GM19023 (cell line): ENCODE results near the gene ZNF778.
"Not testable (repeated sequence)": the region's sequence is repeated elsewhere in the genome, so short reads cannot be mapped to it uniquely, and the experiment has no call there.

Experiments
- ATAC-seq: cut with Tn5 transposase; IDR thresholded peaks from one replicate; pipeline ENCODE4 v1.9.1; 2021; ENCODE audit warnings: mild to moderate bottlenecking, moderate library complexity; ENCODE audit not compliant: unreplicated experiment

Gene ZNF778

DNA sequence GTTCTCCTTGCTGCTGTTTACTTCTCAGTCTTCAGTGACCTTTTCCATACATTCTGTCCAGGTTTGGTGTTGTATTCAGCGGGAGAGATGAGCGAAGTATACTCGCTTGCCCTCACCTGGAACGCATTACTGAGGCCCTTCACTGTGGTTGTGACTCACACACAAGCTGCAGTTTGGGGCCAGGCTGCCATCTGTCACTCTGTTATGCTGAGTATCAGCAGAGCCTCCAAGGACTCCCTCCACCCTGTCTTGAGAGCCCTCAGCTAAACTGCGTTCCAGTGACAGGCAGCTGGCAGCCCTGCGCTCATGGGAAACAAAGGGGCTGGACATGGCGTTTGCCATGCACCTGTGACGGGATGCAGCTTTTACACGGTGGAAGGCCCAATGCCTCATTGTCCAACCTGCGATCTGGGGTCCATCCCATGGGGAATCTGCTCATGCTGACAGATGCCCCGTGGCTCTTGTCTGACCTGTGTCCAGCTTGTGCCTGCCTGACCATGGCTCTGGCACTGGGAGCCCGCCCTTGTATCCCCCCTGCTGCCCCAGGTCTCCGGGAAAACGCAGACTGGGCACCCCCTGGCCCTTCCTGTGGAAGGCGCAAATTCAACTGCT, 6.5 kb upstream of the ZNF778 start:
- no peak for ATAC-seq

- no peak for ATAC-seq
Observed at GRCh38 chr16:89216315-89217137, 977 bp upstream of the ZNF778 start.

DNA sequence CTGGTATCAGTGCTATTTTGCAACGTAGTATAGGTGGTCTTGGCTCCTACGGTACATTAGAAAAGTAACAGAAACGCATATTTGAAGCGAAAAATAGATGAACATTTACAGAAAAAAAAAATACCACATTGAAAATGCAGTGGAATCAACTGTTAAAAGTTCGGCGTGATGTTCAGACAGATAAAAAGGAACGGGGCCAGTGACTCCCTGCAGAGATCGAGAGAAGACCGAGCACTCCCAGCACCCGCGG, 440 bp upstream of the ZNF778 start:
- ATAC-seq = no peak

DNA sequence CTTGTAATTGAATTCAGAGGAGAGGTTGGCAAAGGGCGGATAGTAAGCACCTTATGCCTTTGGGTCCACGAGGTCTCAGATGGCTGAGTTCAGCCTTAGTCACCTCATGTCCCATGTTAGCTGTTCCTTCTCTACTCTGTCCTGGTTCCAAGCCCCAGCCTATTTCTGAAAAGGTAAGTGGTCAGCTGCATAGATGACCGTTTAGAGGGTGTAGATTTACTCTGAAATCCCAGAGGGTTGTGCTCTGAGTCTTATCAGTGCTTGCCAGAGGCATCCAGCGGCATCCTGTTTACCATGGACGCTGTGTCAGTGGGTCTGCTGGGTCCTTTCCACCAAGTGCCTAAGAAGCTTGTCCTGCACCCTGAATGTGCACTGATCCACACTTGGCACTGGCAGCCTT, 1.9 kb downstream of the ZNF778 start:
- no peak for ATAC-seq

- no peak for ATAC-seq
Observed at GRCh38 chr16:89221604-89222003, 4.1 kb downstream of the ZNF778 start.

GRCh38 chr16:89222931-89223330, 5.4 kb downstream of the ZNF778 start:
- no peak for ATAC-seq

GRCh38 chr16:89224665-89225064, 7.2 kb downstream of the ZNF778 start:
- ATAC-seq = no peak

DNA sequence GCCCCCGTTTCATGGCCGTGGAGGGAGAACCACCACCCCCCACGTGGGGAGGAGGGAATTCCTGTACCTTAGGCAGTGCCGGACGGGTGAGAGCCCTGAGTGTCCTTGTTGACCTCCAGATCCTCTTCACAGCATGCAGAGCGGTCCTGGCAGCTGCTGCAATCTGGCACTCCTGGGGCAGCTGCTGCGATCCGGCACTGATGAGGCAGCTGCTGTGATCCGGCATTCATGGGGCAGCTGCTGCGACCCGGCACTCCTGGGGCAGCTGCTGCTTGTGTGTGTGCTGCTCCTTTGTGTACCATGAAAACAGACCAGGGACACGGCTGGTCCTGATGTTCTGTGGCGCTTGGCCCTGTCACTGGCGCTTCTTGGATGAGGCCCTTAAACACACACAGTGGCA, 12.8 kb downstream of the ZNF778 start:
- no peak for ATAC-seq

DNA sequence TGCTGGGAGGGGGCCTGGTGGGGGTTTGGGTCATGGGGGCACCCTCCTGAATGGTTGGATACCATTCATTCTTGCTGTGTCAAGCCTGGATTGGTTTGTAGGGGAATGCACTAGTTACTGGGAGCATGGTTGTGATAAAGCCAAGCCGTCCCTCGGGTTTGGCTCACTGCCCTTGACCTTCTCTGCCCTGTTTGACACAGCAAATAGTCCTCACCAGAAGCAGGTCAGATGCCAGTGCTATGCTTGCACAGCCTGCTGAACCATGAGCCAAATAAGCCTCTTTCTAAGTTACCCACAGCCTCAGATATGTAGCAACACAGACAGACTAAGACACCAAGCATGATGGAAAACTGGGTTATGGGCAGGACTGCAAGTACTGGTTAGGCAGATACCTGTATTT, 14.6 kb downstream of the ZNF778 start:
- ATAC-seq = no peak

- ATAC-seq = no peak
Observed at GRCh38 chr16:89233678-89234490, 16.4 kb downstream of the ZNF778 start.

GRCh38 chr16:89237733-89238132, 20.2 kb downstream of the ZNF778 start:
- no peak for ATAC-seq

DNA sequence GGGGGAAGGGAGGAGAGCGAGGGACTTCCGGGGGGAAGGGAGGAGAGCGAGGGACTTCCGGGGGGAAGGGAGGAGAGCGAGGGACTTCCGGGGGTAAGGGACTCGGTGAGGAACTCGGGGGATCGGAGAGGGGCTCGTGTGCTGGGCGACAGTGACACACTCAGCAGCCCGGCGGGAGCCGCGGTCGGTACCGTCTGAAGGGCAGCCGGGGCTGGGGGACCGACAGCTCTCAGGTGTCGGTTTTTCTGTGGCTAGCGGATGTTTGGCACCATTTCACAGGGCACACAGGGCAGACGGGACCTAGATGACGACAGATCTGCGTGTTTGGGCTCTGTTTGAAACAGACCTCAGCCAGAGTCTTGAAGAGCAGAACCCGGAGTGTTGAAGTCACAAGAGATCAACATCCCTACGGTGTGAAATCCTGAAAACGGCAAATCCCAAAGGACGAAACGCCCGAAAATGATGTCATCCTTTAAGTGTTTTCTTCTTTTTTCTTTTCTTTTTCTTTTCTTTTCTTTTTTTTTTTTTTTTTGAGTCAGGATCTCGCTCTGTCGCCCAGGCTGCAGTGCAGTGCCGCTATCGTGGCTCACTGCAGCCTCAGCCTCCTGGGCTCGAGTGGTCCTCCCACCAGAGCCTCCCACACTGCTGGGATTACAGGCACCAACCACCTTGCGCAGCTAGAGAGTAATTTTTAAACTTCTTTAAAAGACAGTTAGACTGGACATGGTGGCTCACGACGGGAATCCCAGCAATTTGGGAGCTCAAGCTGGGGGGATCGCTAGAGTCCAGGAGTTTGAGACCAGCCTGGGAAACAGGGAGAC, 23.9 kb downstream of the ZNF778 start:
- peak; percentile 59 for ATAC-seq

DNA sequence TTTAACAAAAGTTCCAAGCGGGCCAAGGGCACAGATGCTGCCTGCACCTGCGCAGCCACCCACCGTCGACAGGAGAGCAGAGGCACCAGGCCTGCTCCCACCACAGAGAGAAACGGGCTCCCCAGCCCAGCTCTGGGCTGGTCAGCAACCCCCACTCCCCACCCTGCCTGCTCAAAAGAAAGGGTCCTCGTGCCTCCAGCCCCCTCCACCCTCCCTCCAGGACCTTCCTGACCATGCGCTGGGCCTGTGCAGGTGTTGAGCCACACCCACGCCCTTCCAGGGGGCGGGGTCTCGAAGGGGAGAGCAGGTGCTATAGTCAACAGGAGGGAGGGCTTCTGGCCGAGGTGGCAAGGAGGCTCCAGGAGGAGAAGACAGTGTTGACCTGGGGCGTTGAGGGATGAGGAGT, 25.3 kb downstream of the ZNF778 start:
- no peak for ATAC-seq

DNA sequence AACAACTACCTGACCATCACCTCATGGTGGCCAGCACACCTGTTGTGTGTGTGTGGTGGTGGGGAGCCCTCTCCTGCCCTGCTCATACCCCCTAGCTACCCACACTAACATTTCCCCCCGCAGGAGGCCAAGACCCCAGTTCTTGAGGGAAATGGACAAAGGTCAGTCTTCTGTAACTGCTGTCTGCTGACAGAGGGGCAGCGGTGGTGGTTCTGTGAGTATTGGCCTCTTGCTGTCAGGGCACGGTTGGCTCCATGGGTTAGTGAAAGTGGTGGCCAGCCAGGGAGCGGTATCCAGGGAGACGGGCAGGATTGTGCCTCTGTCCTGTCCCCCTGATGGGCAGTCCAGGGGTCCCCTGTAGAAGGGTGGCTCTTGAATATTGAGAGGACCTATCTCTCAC, 26.2 kb downstream of the ZNF778 start:
- no peak for ATAC-seq

GRCh38 chr16:89244264-89244663, 26.8 kb downstream of the ZNF778 start:
- ATAC-seq = not testable (repeated sequence)

GRCh38 chr16:89244754-89245153, 27.3 kb downstream of the ZNF778 start:
- no peak for ATAC-seq

- ATAC-seq = no peak
Observed at GRCh38 chr16:89246383-89246902, 28.9 kb downstream of the ZNF778 start.

DNA sequence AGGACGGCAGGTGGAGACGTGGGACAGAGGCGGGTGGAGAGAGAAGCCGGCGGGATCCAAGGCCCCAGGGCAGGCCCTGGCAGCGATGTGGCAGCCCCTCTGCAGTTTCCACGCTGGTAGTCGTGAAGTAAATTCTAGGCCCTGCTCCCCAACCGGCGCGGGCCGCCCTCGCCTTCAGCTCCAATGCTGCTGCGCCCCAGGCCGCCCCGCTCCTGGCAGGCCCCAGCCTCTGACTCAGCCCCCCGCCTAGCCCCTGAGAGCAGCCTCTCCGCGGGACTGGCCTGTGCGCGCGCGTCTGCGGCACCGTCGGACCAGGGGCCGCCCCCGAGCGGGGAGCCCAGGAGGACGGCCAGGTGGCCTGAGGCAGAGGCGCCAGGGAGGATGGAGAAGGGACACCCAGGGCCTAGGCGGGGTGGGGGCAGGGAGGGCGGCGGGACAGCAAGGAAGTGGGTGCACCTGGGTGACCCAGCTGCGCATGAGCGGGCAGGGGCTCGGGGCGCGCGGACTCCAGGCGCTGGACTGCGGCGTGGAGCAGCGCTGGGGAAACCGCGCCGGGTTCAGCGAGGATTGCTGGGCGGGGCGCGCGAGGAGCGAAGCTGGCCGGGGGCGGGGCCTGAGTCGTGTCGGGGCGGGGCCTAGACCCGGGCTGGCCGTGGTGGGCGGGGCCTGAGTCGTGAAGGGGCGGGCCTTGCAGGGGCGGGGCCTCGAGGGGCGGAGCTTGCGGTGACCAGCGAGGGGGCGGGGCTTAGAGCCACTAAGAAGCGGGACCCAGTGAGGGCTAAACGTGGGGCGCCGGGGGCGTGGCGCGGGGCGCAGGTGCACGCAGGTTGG, 29.6 kb downstream of the ZNF778 start:
- ATAC-seq = no peak

DNA sequence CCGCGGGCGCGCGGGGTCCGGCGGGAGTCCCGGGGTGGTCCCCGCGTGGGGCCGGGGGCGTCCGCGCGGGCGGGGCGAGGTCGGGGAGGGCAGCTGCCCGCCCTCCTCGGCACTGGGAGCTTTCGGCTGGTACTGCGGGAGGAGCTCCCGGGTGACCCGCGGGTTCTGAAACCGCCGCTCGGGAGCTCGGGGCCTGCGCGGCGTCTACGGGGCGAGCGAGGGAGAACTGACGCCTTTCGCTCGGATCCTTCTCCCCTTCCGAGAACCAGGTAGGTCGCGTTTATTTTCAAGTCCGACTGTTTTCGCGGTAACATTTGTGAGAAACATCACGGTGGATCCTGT, 30.2 kb downstream of the ZNF778 start:
- not testable (repeated sequence) for ATAC-seq
